ENCODE data around the gene PMVK.

PMVK gene

GRCh38 chr1:154964359-154964758 is 27.8 kb upstream of the PMVK start:
- no peak for TF ChIP-seq TCF12 (IDR thresholded peaks at IDR 0.05; ENCODE audit: low read depth)
- TF ChIP-seq CREB1 (IDR thresholded peaks at IDR 0.05; ENCODE audit: low read depth): no peak
- TF ChIP-seq TAF1 (IDR thresholded peaks at IDR 0.05; ENCODE audit: low read depth): no peak
- TF ChIP-seq EGR1 (IDR thresholded peaks at IDR 0.05): no peak
- no peak for TF ChIP-seq YY1 (IDR thresholded peaks at IDR 0.05; ENCODE audit: low read depth)
- TF ChIP-seq ZBTB7A (IDR thresholded peaks at IDR 0.05; ENCODE audit: low read depth): no peak
- TF ChIP-seq RAD21 (IDR thresholded peaks at IDR 0.05; ENCODE audit: low read depth): no peak
- TF ChIP-seq REST (IDR thresholded peaks at IDR 0.05; ENCODE audit: low read depth): no peak
- no peak for TF ChIP-seq MAX (IDR thresholded peaks at IDR 0.05)
- no peak for TF ChIP-seq CEBPB (IDR thresholded peaks at IDR 0.05)
- no peak for TF ChIP-seq TEAD4 (IDR thresholded peaks at IDR 0.05)
- no peak for TF ChIP-seq USF1 (IDR thresholded peaks at IDR 0.05)
- no peak for TF ChIP-seq EP300 (IDR thresholded peaks at IDR 0.05; ENCODE audit: borderline replicate concordance)

GRCh38 chr1:154963643-154964042 is 27.1 kb upstream of the PMVK start:
- TF ChIP-seq MAX (IDR thresholded peaks at IDR 0.05): no peak
- no peak for TF ChIP-seq RAD21 (IDR thresholded peaks at IDR 0.05; ENCODE audit: low read depth)
- no peak for TF ChIP-seq EGR1 (IDR thresholded peaks at IDR 0.05)
- TF ChIP-seq EP300 (IDR thresholded peaks at IDR 0.05; ENCODE audit: borderline replicate concordance): no peak
- no peak for TF ChIP-seq TCF12 (IDR thresholded peaks at IDR 0.05; ENCODE audit: low read depth)
- no peak for TF ChIP-seq TEAD4 (IDR thresholded peaks at IDR 0.05)
- no peak for TF ChIP-seq CEBPB (IDR thresholded peaks at IDR 0.05)
- no peak for TF ChIP-seq USF1 (IDR thresholded peaks at IDR 0.05)
- no peak for TF ChIP-seq ZBTB7A (IDR thresholded peaks at IDR 0.05; ENCODE audit: low read depth)
- no peak for TF ChIP-seq FOXM1 (IDR thresholded peaks at IDR 0.05; ENCODE audit: borderline replicate concordance, low read depth)
- TF ChIP-seq YY1 (IDR thresholded peaks at IDR 0.05; ENCODE audit: low read depth): no peak
- no peak for TF ChIP-seq TAF1 (IDR thresholded peaks at IDR 0.05; ENCODE audit: low read depth)
- no peak for TF ChIP-seq REST (IDR thresholded peaks at IDR 0.05; ENCODE audit: low read depth)
- TF ChIP-seq CREB1 (IDR thresholded peaks at IDR 0.05; ENCODE audit: low read depth): no peak
- no peak for TF ChIP-seq NFIC (IDR thresholded peaks at IDR 0.05)

- no peak for TF ChIP-seq RAD21 (IDR thresholded peaks at IDR 0.05; ENCODE audit: low read depth)
- TF ChIP-seq FOXM1 (IDR thresholded peaks at IDR 0.05; ENCODE audit: borderline replicate concordance, low read depth): no peak
Observed at GRCh38 chr1:154962795-154963330, 26.3 kb upstream of the PMVK start.

GRCh38 chr1:154962156-154962749 is 25.7 kb upstream of the PMVK start:
- TF ChIP-seq CREB1 (IDR thresholded peaks at IDR 0.05; ENCODE audit: low read depth): no peak
- TF ChIP-seq EGR1 (IDR thresholded peaks at IDR 0.05): no peak
- TF ChIP-seq MAX (IDR thresholded peaks at IDR 0.05): no peak; the same call in 1 of the 2 replicates
- no peak for TF ChIP-seq CEBPB (IDR thresholded peaks at IDR 0.05)
- no peak for TF ChIP-seq REST (IDR thresholded peaks at IDR 0.05; ENCODE audit: low read depth)
- TF ChIP-seq YY1 (IDR thresholded peaks at IDR 0.05; ENCODE audit: low read depth): no peak
- no peak for TF ChIP-seq NFIC (IDR thresholded peaks at IDR 0.05)

All from Ishikawa (cell line).